ENCODE measurements around the gene OPN4.

Gene OPN4

GRCh38 chr10:86681047-86681446 is 26.7 kb downstream of the OPN4 start:
- H3K4me3 ChIP-seq (ENCODE audit: low read depth, low read length): no peak overlapping the region
- H3K4me2 ChIP-seq (ENCODE audit: low read length): no peak overlapping the region
- H3K4me1 ChIP-seq: no peaks in the 10 kb centered on the region
- H3K79me2 ChIP-seq: no peaks in the 10 kb centered on the region
- no peaks in the 10 kb centered on the region for H3K27me3 ChIP-seq (ENCODE audit: control insufficient read depth, insufficient read depth, low read length)
- H3K9ac ChIP-seq: no peak overlapping the region
- no peaks in the 10 kb centered on the region for H3K9me3 ChIP-seq (ENCODE audit: control insufficient read depth, low read length)
- H3K36me3 ChIP-seq (ENCODE audit: control insufficient read depth, insufficient read depth, low read length): no peaks in the 10 kb centered on the region
- no peak overlapping the region for H3K27ac ChIP-seq
- H2AFZ ChIP-seq: no peak overlapping the region
- TF ChIP-seq CTCF (IDR thresholded peaks at IDR 0.05): no peak

GRCh38 chr10:86681722-86682386 is 27.5 kb downstream of the OPN4 start:
- H3K27ac ChIP-seq: no peak overlapping the region
- TF ChIP-seq CTCF (IDR thresholded peaks at IDR 0.05): no peak
- no peaks in the 10 kb centered on the region for H3K4me1 ChIP-seq
- H3K9ac ChIP-seq: no peak overlapping the region
- H3K27me3 ChIP-seq (ENCODE audit: control insufficient read depth, insufficient read depth, low read length): no peaks in the 10 kb centered on the region
- no peak overlapping the region for H3K4me2 ChIP-seq (ENCODE audit: low read length)
- H2AFZ ChIP-seq: no peak overlapping the region
- H3K36me3 ChIP-seq (ENCODE audit: control insufficient read depth, insufficient read depth, low read length): no peaks in the 10 kb centered on the region
- H3K79me2 ChIP-seq: no peaks in the 10 kb centered on the region
- H3K9me3 ChIP-seq (ENCODE audit: control insufficient read depth, low read length): no peaks in the 10 kb centered on the region
- no peak overlapping the region for H3K4me3 ChIP-seq (ENCODE audit: low read depth, low read length)

DNA sequence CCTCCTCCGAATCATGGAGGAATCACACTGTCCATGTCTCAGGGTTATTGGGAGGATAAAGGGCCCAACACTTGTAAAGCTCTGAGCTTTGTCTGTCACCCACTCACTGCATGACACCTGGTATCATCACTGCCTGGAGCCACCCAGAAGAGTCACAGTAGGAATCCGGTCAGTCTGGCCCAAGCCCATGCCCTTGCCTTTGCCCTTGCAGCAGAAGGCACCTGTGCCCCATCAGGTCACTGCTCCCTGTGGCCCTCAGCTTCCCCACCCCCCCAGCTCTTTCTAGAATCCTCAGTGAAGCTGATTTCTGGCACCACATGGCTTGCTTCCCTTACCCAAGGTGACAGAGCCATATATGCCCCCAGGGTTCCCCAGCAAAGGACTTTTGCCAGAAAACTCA is 28.3 kb downstream of the OPN4 start:
- Histone ChIP-seq H3K9ac (no peak overlapping the region), H3K4me3 (ENCODE audit: low read depth, low read length) (no peak overlapping the region)

GRCh38 chr10:86684331-86685097 is 30.2 kb downstream of the OPN4 start:
- Histone ChIP-seq H3K27me3 (ENCODE audit: control insufficient read depth, insufficient read depth, low read length) (no peaks in the 10 kb centered on the region), H3K4me3 (ENCODE audit: low read depth, low read length) (no peak overlapping the region), H3K9me3 (ENCODE audit: control insufficient read depth, low read length) (no peaks in the 10 kb centered on the region), H3K4me2 (ENCODE audit: low read length) (no peak overlapping the region), H3K4me1 (no peaks in the 10 kb centered on the region), H2AFZ (no peak overlapping the region), H3K36me3 (ENCODE audit: control insufficient read depth, insufficient read depth, low read length) (no peaks in the 10 kb centered on the region), H3K27ac (no peak overlapping the region), H3K79me2 (no peaks in the 10 kb centered on the region), H3K9ac (no peak overlapping the region)
- no peak for TF ChIP-seq CTCF (IDR thresholded peaks at IDR 0.05)

More for the DNA sequence above, 28.3 kb downstream of the OPN4 start:
- no peak overlapping the region for H3K4me2 ChIP-seq (ENCODE audit: low read length)
- TF ChIP-seq CTCF (IDR thresholded peaks at IDR 0.05): no peak
- H3K27ac ChIP-seq: no peak overlapping the region
- no peaks in the 10 kb centered on the region for H3K79me2 ChIP-seq
- no peaks in the 10 kb centered on the region for H3K36me3 ChIP-seq (ENCODE audit: control insufficient read depth, insufficient read depth, low read length)
- no peaks in the 10 kb centered on the region for H3K27me3 ChIP-seq (ENCODE audit: control insufficient read depth, insufficient read depth, low read length)
- H2AFZ ChIP-seq: no peak overlapping the region
- H3K9me3 ChIP-seq (ENCODE audit: control insufficient read depth, low read length): no peaks in the 10 kb centered on the region
- H3K4me1 ChIP-seq: no peaks in the 10 kb centered on the region

Measured in parathyroid adenoma (tissue), 2 donors.